Glutamatergic neuron (in vitro differentiated cells): ENCODE data around the gene JUP. TPM values are rescaled to one million over a fixed set of nuclear protein-coding genes. Genes with fewer than 3 reads are reported as not detected.

Source experiments
- DNase-seq: peaks from one replicate; pipeline ENCODE4 v3.0.0; 2022
- H3K27ac Mint-ChIP-seq: one replicate; pipeline ENCODE4 v1.8.0; 2020; ENCODE audit warnings: mild to moderate bottlenecking, mixed read lengths, inconsistent platforms; ENCODE audit not compliant: unreplicated experiment
- H3K27me3 Mint-ChIP-seq: one replicate; pipeline ENCODE4 v1.8.0; 2020; ENCODE audit warnings: mild to moderate bottlenecking, moderate library complexity, mixed read lengths, inconsistent platforms; ENCODE audit not compliant: unreplicated experiment
- H3K36me3 Mint-ChIP-seq: one replicate; pipeline ENCODE4 v1.8.0; 2020; ENCODE audit warnings: mild to moderate bottlenecking, mixed read lengths, inconsistent platforms; ENCODE audit not compliant: unreplicated experiment
- H3K4me1 Mint-ChIP-seq: one replicate; pipeline ENCODE4 v1.8.0; 2020; ENCODE audit warnings: mild to moderate bottlenecking, low read depth, mixed read lengths, inconsistent platforms; ENCODE audit not compliant: unreplicated experiment
- H3K4me3 Mint-ChIP-seq: one replicate; pipeline ENCODE4 v1.8.0; 2020; ENCODE audit warnings: mild to moderate bottlenecking, mixed read lengths, inconsistent platforms; ENCODE audit not compliant: unreplicated experiment
- H3K9me3 Mint-ChIP-seq: one replicate; pipeline ENCODE4 v1.8.0; 2020; ENCODE audit warnings: mild to moderate bottlenecking, moderate library complexity, mixed read lengths, inconsistent platforms; ENCODE audit not compliant: unreplicated experiment
- total RNA-seq: library from RNA; stranded (reverse); fragmentation: NEBNext Ultra II Directional; extraction: Animal tissue kit (Norgen Biotek cat#: 25700); gene quantifications from one replicate; pipeline ENCODE4 v1.2.1, GENCODE V29; 2021; ENCODE audit not compliant: unreplicated experiment
- TF ChIP-seq, protein P1 (sequence below): fragments of 200-600 bp; sonication (generic); IDR thresholded peaks from one replicate; pipeline ENCODE4 v1.5.0; 2021; ENCODE audit not compliant: partially characterized antibody, unreplicated experiment

Gene JUP
- total RNA-seq, 1 donor from 2014 or later: 252 TPM

DNA sequence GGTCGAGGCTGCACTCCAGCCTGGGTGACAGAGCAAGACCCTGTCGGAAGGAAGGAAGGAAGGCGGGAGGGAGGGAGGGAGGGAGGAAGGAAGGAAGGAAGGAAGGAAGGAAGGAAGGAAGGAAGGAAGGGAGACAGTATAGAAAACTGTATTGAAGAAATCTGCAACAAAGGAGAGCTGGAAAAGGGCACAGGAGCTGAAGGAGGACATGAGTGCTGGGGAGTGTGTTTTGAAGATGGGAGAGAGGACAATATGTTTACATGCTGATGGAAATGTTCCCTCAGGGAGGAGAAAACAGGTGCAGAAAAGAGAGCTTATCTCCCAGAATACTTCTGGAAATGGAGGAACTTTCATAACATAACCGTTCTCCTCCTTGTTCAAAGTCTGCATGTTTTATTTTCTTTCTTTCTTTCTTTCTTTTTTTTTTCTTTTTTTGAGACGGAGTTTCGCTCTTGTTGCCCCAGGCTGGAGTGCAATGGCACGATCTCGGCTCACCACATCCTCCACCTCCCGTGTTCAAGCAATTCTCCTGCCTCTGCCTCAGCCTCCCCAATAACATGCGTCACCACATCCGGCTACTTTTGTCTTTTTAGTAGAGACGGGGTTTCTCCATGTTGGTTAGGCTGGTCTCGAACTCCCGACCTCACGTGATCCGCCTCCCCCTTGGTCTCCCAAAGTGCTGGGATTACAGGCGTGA lies 49.4 kb downstream of the JUP start:
- TF ChIP-seq, protein P1, sequence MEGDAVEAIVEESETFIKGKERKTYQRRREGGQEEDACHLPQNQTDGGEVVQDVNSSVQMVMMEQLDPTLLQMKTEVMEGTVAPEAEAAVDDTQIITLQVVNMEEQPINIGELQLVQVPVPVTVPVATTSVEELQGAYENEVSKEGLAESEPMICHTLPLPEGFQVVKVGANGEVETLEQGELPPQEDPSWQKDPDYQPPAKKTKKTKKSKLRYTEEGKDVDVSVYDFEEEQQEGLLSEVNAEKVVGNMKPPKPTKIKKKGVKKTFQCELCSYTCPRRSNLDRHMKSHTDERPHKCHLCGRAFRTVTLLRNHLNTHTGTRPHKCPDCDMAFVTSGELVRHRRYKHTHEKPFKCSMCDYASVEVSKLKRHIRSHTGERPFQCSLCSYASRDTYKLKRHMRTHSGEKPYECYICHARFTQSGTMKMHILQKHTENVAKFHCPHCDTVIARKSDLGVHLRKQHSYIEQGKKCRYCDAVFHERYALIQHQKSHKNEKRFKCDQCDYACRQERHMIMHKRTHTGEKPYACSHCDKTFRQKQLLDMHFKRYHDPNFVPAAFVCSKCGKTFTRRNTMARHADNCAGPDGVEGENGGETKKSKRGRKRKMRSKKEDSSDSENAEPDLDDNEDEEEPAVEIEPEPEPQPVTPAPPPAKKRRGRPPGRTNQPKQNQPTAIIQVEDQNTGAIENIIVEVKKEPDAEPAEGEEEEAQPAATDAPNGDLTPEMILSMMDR: no peak
- H3K4me1 Mint-ChIP-seq: peaks cover 4% of the 10 kb centered on the region

DNA sequence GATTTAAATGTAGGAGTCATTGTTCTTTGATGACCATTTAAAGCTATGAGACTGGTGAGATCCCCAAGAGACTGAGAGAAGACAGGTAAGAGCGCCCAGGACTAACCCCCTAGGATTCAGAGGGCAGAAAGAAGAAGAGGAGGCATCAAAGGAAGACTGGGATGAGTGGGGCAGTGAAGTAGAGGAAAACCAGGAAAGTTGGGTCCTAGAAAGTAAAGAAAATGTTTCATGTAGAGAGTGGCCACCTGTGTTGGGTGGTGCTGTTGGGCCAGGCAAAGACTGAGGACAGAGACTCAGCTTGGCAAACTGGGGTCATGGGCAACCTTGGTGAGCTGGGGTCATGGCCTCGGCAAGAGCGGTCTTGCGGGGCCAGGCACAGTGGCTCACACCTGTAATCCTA lies 50.8 kb downstream of the JUP start:
- H3K4me1 Mint-ChIP-seq: peaks cover 4% of the 10 kb centered on the region
- TF ChIP-seq, protein P1: no peak
- no peak overlapping the region for H3K27ac Mint-ChIP-seq
- no peaks in the 10 kb centered on the region for H3K36me3 Mint-ChIP-seq
- DNase-seq: no peak
- H3K9me3 Mint-ChIP-seq: peaks cover 2% of the 10 kb centered on the region
- H3K27me3 Mint-ChIP-seq: peaks cover 18% of the 10 kb centered on the region
- no peak overlapping the region for H3K4me3 Mint-ChIP-seq

More for the DNA sequence above, 49.4 kb downstream of the JUP start:
- Mint-ChIP-seq H3K27ac (no peak overlapping the region), H3K9me3 (no peaks in the 10 kb centered on the region), H3K27me3 (peaks cover 15% of the 10 kb centered on the region), H3K4me3 (no peak overlapping the region), H3K36me3 (no peaks in the 10 kb centered on the region)
- no peak for DNase-seq

DNA sequence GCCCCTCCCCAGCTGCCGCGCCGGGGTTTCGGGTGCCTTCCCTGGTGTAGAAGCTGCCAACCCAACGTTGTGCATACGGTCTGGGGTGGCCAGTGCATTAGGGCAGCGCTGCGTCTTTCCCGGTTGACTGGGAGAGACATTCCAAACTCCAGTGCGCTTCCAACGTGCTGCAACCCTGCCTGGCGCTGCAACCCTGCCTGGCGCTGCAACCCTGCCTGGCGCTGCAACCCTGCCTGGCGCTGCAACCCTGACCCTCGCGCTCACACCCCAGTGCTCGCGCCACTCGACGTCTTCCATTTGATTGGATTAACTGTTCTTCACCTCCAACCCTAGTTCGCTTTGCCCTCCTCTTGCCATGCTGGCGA lies 51.6 kb downstream of the JUP start:
- Mint-ChIP-seq H3K4me3 (peak overlapping the region; percentile 84), H3K9me3 (peaks cover 2% of the 10 kb centered on the region), H3K4me1 (peaks cover 4% of the 10 kb centered on the region), H3K36me3 (no peaks in the 10 kb centered on the region), H3K27ac (no peak overlapping the region), H3K27me3 (peaks cover 18% of the 10 kb centered on the region)
- TF ChIP-seq, protein P1: no peak
- peak; percentile 30 for DNase-seq

DNA sequence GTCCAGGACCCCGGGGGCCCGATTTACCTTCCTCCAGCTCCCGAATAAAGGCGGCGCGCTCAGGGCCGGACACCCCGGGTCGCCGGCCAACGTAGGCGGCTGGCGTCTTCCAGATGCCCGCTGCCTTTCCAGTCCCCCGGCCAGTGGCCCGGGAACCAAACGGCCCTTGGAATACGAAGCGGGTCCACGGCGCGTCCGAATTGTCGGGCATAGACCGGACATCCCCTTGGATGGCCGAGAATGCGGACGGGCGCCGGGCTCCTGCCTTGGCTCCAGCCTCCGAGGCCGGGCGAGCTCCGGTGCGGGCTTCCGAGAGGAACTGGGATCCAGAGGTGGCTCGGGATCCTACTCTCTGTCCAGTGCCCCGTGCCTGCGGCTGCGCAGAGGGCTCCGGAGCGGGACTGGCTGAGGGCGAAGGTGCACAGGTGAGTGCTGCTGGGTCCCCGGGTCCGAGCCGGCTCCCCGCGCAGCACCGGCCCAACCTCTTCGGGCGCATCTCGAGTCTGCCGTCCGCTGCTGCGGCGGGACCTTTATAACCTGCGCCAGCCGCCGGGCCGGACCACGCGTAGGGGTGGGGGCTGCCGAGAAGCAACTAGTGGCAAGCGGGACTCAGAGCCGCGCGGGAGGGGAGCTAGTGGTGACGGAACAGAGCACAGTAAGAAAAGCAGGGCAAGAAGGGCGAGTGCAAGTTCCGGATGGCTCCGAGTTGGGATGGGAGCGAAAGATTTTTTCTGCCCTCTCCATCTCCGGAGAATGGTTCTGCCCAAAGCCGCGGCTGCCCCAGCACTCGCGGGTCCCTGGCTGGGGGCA lies 52.2 kb downstream of the JUP start, which contains the start of gene HAP1:
Gene HAP1, minus strand, starts transcription at position 505 of the 810 bp plus-strand sequence. Its CDS starts 9 bp downstream, at position 496.
- no peak within 1 kb of the TSS for H3K27ac Mint-ChIP-seq
- no peaks in the 10 kb centered on the region for H3K36me3 Mint-ChIP-seq
- H3K9me3 Mint-ChIP-seq: peaks cover 2% of the 10 kb centered on the region
- TF ChIP-seq, protein P1: no peak
- peaks cover 4% of the 10 kb centered on the region for H3K4me1 Mint-ChIP-seq
- peak within 1 kb of the TSS; percentile 84 for H3K4me3 Mint-ChIP-seq
- H3K27me3 Mint-ChIP-seq: peaks cover 18% of the 10 kb centered on the region
- peak; percentile 61 for DNase-seq
